Gastrocnemius medialis (tissue), 4 donors: Measurements from ENCODE around the gene BPIFB6. TPM values are rescaled to one million over a fixed set of nuclear protein-coding genes. Genes with fewer than 3 reads are reported as not detected.

Source experiments
- ATAC-seq, 2 donors: fragments of 150-250 bp; one replicate each; pipeline ENCODE4 v1.9.1; 2016
- DNase-seq, 2 donors: peaks; one replicate each; pipeline ENCODE4 v3.0.0-alpha.2; 2019
- H3K27ac ChIP-seq, 4 donors: fragments of 200-600 bp; sonication (generic); 1 replicate in 1 of 4; 2 replicates in 3 of 4; pipeline ENCODE4 v1.5.1; 2016 to 2018; ENCODE audit warnings: mild to moderate bottlenecking in 2 of 4, moderate library complexity in 1 of 4
- H3K27me3 ChIP-seq, 3 donors: fragments of 200-600 bp; sonication (generic) in 2 of 3; 1 replicate in 1 of 3; 2 replicates in 2 of 3; pipeline versions ENCODE4 v1.5.1 to v1.6.0; 2016 to 2019; ENCODE audit warnings: mild to moderate bottlenecking in 1 of 3, moderate library complexity in 1 of 3
- H3K36me3 ChIP-seq, 2 donors: fragments of 200-600 bp; sonication (generic) in 1 of 2; one replicate each; pipeline ENCODE4 v1.5.1; 2017 to 2018
- H3K4me1 ChIP-seq, 2 donors: fragments of 200-600 bp; sonication (generic) in 1 of 2; one replicate each; pipeline ENCODE4 v1.5.1; 2016 to 2017; ENCODE audit warnings: mild to moderate bottlenecking in 2 of 2
- H3K4me3 ChIP-seq, 4 donors: fragments of 200-600 bp; sonication (generic) in 3 of 4; 1 replicate in 1 of 4; 2 replicates in 3 of 4; pipeline ENCODE4 v1.5.1; 2016 to 2019; ENCODE audit warnings: mild to moderate bottlenecking in 2 of 4
- H3K9me3 ChIP-seq, 3 donors: fragments of 200-600 bp; sonication (generic) in 2 of 3; 1 replicate in 1 of 3; 2 replicates in 2 of 3; pipeline ENCODE4 v1.5.1; 2016 to 2019
- CTCF ChIP-seq, 5 experiments: fragments of 450-650 bp in 3 of 5; fragments of 200-600 bp in 2 of 5; sonication (generic) in 2 of 5; IDR thresholded peaks in 4 of 5; conservative IDR thresholded peaks in 1 of 5; 1 replicate in 4 of 5; 2 replicates in 1 of 5; pipeline ENCODE4 v1.5.1; 2016 to 2019; ENCODE audit warnings: antibody characterized with exemption in 5 of 5, mild to moderate bottlenecking in 3 of 5, moderate library complexity in 3 of 5
- POLR2A ChIP-seq, 2 donors: fragments of 450-650 bp; IDR thresholded peaks; one replicate each; pipeline ENCODE4 v1.6.1; 2017; ENCODE audit warnings: antibody characterized with exemption in 2 of 2, mild to moderate bottlenecking in 2 of 2, moderate library complexity in 2 of 2
- in situ Hi-C, 4 donors: fragments of 200-750 bp; cut with MboI; loops; one replicate each; pipeline versions ENCODE4 v1.15.0 to v1.8.0; 2017; ENCODE audit warnings: low sequenced_read_pairs in 4 of 4
- intact Hi-C: fragments of 100-400 bp; cut with DNase I; formaldehyde crosslinking; loops from one replicate; pipeline ENCODE4 v1.15.1; 2023; ENCODE audit warnings: low total_unique reads
- total RNA-seq, 4 donors: library from RNA; depleted of rRNA; stranded (reverse); fragments of >200 nt; gene quantifications; one replicate each; pipeline versions ENCODE4 v1.1.0 to v1.2.3, GENCODE V29; 2016

The BPIFB6 gene
- total RNA-seq, 4 donors from 2014 or later = not detected

DNA sequence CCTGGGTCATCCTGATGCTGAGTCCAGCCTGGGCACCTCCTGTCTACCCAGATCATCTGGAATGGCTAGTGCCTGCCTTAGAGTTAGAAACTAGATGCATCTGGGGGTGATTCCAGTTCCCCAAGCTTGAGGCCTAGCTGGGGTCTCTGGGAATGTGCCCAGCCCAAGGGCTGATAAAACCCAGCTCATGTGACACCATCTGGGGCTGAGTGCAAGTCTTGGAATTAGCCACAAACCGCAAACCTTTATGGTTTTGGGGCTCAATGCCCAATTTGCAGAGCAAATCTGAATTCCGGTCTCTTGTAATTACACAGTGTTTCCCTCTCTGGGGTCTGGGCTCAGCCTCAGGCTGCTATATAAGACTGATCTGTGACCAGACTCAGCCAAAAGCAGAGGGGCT, 47.8 kb downstream of the BPIFB6 start, which contains the start of gene BPIFB4:
TSS of gene BPIFB4 (plus strand) at position 385 of the 400 bp plus-strand sequence. CDS start 1,884 bp downstream, outside the sequence.
- intact Hi-C loops = no loop called here
- Histone ChIP-seq H3K4me1 (no peaks in the 10 kb centered on the region), H3K27ac (no peak within 1 kb of the TSS), H3K9me3 (no peaks in the 10 kb centered on the region), H3K36me3 (no peaks in the 10 kb centered on the region), H3K4me3 (no peak within 1 kb of the TSS), H3K27me3 (peaks cover 0 to 15% (median 2%) of the 10 kb centered on the region in 3 donors)
- in situ Hi-C loops = no loop called here
- TF ChIP-seq POLR2A (IDR thresholded peaks at IDR 0.05) (no peak), CTCF (IDR thresholded peaks at IDR 0.05 in 4 of 5, conservative IDR thresholded peaks at IDR 0.05 in 1 of 5) (no peak)
- no peak for ATAC-seq
- DNase-seq = no peak

DNA sequence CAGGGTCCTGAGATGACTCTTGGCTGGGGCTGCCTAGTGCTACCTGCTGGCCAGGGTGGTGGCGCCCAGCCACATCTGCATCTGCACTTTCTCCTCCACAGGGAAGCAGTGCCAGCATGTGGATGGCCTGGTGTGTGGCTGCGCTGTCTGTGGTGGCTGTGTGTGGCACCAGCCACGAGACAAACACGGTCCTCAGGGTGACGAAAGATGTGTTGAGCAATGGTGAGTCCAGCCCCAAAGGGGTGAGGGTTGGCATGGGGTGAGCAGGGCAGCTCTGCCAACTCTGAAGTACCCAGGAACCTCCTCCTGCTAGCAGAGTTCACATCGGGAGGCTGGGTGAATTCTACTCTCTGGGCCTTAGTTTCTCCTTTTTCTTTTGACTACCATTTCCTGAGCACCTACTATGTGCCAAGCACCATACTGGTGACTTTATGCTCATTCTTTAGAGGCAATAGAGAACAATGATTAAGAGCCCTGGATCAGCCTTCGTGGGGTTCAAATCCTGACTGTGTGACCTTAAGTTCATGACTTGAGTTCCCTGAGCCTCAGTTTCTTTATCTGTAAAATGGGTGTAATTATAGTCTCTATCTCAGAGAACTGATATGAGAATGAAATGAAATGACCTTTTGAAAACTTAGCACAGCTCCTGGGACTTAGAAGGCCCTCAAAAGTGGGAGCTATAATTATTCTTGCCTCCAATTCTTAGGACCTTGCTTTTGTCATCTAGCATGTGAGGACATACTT, 50.1 kb downstream of the BPIFB6 start:
- Histone ChIP-seq H3K27me3 (peaks cover 0 to 11% (median 2%) of the 10 kb centered on the region in 3 donors), H3K4me1 (no peaks in the 10 kb centered on the region), H3K9me3 (no peaks in the 10 kb centered on the region), H3K27ac (no peak overlapping the region), H3K4me3 (no peak overlapping the region), H3K36me3 (no peaks in the 10 kb centered on the region)
- no peak for DNase-seq
- no peak for ATAC-seq
- in situ Hi-C loops = no loop called here
- intact Hi-C loops = no loop called here
- TF ChIP-seq POLR2A (IDR thresholded peaks at IDR 0.05) (no peak), CTCF (IDR thresholded peaks at IDR 0.05 in 4 of 5, conservative IDR thresholded peaks at IDR 0.05 in 1 of 5) (no peak)

DNA sequence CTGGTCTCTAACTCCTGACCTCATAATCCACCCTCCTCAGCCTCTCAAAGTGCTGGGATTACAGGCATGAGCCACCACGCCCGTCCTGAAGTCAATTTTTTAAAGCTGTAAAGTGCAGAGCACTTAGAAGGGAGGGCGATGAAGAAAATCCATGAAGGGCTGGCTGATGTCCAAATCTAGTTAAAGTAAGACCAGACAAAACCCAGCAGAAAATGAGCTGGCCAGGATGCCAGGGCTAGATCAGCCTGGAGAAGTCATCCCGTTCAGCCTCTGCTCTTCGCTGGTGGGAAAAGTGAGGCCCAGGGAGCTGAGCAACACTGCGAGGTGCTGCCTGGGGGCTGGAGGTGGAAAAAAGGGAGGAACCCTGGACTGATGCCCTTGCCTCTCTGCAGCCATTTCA, 51.1 kb downstream of the BPIFB6 start:
- TF ChIP-seq POLR2A (IDR thresholded peaks at IDR 0.05) (no peak), CTCF (IDR thresholded peaks at IDR 0.05 in 4 of 5, conservative IDR thresholded peaks at IDR 0.05 in 1 of 5) (no peak)
- intact Hi-C loops (no loop called here), in situ Hi-C loops (no loop called here)
- H3K27ac ChIP-seq = no peak overlapping the region
- ATAC-seq (no peak), DNase-seq (no peak)
- no peaks in the 10 kb centered on the region for H3K36me3 ChIP-seq
- H3K9me3 ChIP-seq = no peaks in the 10 kb centered on the region
- H3K4me1 ChIP-seq = no peaks in the 10 kb centered on the region
- H3K4me3 ChIP-seq = no peak overlapping the region
- peaks cover 0 to 3% (median 0%) of the 10 kb centered on the region in 3 donors for H3K27me3 ChIP-seq

DNA sequence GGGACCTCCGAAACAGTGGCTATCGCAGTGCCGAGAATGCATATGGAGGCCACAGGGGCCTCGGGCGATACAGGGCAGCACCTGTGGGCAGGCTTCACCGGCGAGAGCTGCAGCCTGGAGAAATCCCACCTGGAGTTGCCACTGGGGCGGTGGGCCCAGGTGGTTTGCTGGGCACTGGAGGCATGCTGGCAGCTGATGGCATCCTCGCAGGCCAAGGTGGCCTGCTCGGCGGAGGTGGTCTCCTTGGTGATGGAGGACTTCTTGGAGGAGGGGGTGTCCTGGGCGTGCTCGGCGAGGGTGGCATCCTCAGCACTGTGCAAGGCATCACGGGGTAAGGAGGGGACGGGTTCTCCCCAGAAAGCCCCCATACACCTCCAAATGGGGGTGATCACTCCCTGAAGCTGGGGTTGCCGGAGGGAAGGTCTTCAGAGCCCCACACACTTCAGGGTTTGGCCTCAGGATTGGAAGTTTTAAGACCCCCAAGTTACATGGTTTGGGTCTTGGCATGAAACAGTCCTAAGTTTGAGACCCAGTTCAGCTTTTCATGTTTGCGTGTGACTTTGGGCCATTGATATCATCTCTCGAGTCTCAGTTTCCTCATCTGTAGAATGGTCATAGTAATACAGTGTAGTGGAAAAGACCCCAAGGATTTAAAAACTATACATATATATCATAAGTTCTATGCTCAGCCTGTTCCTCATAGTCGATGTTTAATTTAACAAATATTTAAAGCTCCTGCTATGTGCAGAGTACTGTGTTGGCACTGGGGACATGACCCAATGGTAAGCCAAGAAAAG, 52.3 kb downstream of the BPIFB6 start:
- H3K36me3 ChIP-seq = no peaks in the 10 kb centered on the region
- in situ Hi-C loops (no loop called here), intact Hi-C loops (no loop called here)
- no peak for DNase-seq
- ATAC-seq = no peak
- H3K9me3 ChIP-seq = no peaks in the 10 kb centered on the region
- TF ChIP-seq CTCF (IDR thresholded peaks at IDR 0.05 in 4 of 5, conservative IDR thresholded peaks at IDR 0.05 in 1 of 5) (no peak), POLR2A (IDR thresholded peaks at IDR 0.05) (no peak)
- no peaks in the 10 kb centered on the region for H3K4me1 ChIP-seq
- no peaks in the 10 kb centered on the region for H3K27me3 ChIP-seq
- H3K27ac ChIP-seq = no peak overlapping the region
- H3K4me3 ChIP-seq = no peak overlapping the region
